Mucosa of gallbladder (tissue), 1 donor: Measurements from ENCODE around the gene GAMT. TPM values are rescaled to one million over a fixed set of nuclear protein-coding genes. Genes with fewer than 3 reads are reported as not detected.
"Not testable (repeated sequence)": the region's sequence is repeated elsewhere in the genome, so short reads cannot be mapped to it uniquely, and the experiment has no call there.

Experiments used
- DNase-seq: peaks from one replicate; pipeline ENCODE4 v3.0.0-alpha.2; 2020; ENCODE audit warnings: low spot score
- total RNA-seq: library from RNA; stranded (reverse); gene quantifications from one replicate; pipeline ENCODE4 v1.2.1, GENCODE V29; 2021
- donor health status: DM: no; HTN: no; CAD: no.

The GAMT gene
- total RNA-seq: 27.9 TPM

DNA sequence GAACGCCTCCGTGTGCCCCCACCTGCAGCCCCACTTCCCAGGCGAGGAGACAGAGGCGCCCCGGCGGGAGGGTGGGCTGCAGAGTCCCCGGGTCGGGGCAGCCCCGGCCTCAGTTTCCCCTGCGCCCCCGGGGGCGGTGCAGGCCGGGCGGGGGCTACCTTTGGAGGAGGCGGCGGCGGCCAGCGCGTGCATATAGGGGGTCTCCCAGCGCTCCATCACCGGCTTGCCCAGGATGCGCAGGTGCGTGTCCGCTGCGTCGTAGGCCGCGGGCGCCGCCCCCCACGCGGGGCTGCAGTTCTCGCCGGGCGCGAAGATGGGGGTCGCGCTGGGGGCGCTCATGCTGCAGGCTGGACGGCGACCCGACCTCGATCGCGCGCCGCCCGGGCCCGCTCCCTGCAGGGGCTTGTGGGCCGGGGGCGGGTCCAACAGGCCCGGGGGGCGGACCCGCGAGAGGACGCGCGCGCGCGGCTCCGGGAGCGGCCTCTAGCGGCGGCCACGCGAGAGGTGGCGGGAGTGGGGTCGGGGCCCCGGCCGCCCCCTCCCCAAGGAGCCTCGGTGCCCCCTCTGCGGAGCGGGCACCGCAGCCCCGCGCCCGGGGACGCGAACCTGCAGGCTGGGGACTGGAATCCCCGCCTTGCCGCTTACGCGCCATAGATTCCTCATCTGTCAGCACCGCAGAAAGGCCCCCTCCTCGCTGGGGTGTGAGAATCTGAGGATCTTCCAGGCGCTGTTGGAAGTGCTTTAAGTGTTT, at the start of gene GAMT:
TSS of gene GAMT (minus strand) at position 405 of the 751 bp plus-strand sequence. CDS start at position 339, 66 bp downstream.
- no peak for DNase-seq

DNA sequence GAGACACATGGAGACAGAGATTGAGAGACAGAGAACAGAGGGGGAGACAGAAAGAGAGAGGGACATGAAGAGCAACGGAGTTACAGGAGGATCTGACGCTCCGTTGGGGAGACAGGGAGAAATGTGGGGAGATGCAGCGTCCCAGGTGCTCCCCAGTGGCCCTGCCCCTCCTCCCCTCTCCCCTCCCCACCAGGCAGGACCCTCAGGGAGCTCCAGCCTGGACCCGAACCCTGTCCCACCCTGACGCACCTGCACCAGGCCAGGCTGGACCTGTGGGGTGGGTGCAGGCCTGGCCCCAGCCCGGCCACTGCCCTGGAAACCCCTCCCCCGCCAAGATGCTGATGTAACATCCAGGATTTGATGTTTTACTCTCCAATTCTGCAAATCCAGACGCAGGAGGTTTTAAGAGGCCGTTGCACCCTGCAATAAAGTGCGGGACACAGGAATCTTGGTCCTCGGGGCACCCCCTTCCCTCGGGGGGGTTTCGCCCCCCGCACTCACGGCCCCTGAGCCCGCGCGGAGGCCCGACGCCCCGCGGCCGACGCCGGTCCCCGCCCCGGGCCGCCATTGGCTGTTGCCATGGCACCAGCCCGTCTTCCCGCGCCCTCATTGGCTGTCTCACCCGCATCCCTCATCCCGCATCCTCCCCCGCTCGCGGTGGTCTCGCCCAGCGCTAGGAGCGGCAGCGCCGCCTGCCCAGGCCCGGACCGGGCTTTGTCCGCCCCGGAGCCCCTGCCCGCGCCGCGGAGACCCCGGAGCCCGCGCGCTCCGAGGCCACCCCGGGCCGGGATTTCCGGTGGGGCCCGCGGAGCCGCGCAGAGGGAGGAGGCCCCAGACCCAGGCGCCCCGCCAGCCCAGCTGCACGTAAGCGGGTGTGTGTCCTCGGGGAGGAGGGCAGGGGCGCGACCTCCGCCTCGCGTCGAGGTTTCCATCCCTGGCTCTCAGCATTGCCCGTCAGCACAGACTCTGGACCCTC, 48.4 kb upstream of the GAMT start, which contains the start of gene APC2:
TSS of gene APC2 (plus strand) at position 655 of the 976 bp plus-strand sequence. CDS start 2,881 bp downstream, outside the sequence.
- DNase-seq: no peak

DNA sequence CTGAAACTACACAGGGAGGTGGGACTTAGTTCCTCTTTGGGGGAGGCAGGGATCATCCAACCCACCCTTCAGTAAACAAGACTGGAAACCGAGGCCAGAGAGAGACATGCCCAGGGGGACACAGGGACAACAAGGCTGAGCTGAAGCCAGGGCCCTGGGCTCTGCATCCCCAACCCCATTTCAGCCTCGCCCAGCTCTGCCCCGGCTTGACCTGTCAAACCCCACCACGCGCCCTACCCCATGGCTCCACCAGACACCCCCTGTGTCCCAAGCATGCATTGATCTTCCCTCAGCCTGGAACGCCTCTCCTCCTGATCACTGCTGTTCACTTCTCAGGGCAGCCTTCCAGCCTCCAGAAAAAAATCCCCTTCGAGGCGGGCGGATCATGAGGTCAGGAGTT, 46.6 kb upstream of the GAMT start:
- DNase-seq: no peak

DNA sequence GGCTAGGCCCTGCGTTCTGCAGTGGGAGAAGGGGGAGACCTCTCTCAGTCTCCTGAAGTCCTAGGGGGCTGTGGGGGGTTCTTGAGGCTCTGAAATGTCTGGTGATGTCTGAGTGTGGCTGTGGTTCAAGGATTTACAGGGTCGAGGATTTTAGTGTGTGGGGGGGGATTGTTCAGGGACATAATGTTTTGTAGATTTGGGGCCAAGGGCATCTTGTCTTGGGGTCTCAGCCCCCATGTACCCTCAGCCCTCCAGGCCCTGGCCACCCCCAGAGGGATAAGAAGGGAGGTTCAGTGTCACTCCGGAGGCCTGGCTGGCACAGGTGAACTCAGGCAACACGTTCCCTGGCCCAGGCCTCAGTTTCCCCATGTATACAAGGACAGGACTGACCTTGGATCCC, 46.2 kb upstream of the GAMT start:
- DNase-seq: no peak

DNA sequence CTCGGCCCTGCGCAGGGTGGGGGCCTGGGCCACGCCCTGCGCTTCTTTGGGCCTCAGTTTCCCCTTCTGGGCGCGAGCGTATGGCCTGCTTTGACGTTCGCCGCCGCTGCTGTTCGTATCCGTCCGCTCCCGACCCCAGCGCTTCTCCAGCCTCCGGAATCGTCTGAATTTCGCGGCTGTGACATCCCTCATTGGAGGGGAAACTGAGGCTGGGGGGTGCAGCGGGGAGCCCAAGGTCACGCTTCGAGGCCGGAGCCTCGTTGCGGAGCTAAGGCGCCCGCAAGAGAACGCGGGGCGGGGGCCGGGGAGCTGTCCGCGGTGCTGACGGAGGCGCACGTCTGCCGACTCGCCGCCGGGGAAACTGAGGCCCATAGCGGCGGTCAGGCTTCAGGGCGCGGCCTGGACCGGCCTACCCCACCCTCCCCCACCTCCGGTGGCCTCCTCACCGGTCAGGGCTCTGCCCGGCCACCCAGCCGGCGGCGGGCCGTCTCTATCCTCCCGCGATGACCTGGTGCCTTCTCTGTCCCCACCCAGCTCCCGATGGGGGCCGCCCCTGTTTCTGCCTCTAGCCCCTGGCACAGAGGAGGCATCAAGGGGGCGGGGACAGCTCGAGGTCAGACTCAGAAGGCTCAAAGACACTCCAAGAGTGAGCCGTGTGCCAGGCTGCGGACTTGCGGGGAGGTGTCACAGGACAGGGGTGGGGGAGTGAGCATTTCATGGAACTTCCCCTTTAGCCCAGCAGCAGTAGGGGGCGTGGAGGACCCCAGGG, 45.6 kb upstream of the GAMT start:
- no peak for DNase-seq

DNA sequence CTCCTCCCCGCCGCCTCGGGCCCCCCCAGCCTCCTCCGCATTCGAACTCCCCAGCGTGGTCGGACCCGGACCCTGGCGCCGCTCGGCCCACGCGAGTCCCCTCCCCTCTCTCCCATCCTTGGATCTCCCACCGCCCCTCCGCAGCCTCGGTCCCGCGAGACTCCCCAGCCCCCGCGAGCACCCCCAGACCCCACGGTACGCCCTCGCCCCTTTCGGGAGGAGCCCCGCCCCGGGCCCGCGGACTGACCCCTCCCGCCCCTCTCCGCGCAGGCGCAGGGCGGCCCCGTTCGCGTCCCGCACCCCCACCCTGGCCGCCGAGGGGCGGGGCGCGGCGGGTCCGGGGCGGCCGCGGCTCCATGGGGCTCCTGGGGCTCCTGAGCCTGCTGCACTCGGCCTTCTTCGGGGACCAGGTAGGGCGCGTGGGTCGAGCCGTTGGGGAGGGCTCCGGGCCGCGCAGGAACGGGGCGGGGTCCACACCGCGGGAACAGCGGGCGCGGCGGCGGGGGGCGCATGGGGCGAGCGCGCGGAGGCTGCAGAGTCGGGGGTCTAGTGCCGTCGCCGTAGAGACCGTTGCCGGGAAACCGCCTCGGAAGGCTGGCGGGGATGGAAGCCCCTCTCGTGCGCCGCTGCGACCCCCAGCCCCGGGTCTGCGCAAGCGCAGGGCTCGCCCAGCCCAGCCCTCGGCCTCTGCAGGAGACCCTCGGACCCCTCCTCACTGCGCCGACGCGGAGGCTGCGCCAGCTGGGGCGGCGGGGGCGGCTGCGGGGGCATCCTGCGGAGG, 44.8 kb upstream of the GAMT start:
- DNase-seq: no peak

DNA sequence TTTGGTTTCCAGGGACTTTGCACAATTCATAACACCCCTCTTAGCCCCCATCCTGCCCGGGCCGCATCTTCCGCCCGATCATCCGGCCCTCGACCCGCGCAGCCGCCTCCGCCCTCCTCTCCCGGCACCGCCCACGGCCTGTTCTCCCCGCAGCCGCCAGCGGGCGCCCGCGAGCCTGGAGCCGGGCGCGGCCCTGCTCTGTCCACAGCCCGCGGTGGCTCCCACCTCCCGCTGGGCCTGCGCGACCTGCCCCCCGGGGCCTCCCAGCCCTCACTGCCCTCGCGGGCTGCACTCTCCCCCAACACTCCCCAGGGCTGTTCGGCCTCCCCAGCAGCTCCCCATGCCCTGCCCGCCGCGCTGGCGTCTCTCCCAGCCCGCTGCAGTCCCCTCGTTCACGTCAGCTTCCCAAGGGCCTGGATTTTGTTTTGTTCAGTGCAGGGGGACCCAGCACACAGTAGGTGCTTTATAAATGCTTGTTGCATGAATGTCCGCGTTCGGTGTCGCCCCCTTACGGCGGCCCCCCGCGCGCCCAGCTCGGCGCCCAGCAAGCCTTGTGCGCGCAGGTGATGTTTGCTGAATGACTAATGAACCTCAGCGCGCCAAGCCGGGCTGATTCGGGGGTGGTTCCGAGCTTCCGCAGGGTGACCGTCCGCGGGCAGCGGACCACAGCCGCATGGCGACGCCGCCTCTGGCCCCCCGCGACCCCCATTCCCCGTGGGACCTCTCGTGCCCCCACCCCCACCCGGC, 44.0 kb upstream of the GAMT start:
- peak; percentile 60 for DNase-seq

DNA sequence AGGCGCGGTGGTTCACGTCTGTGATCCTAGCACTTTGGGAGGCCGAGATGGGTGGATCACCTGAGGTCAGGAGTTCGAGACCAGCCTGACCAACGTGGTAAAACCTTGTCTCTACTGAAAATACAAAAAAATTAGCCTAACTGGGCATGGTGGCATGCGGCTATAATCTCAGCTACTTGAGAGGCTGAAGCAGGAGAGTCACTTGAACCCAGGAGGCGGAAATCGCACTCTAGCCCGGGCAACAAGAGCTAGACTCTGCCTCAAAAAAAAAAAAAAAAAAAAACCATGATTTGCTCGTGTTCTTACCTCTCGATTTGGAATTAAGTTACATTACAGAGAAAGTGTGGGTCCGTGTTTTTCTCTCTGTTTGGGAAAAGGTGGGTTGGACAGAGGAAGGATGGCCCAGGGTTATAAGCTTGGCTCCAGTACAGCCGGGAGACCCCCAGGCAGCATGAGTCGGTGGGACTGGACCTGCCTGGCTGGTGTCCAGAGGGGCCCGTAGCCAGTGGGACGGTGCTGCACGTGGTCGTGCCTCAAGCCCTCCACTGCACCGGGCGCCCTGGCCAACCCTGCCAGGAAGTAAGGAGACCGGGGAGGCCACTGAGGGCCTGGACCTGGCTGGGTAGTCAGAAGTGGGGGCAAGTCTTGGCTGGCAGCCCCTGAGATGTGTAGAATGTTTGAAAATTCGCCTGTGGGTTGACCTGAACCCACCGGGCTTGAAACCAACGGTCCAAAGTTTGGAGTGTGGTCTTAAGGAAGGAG, 40.5 kb upstream of the GAMT start:
- DNase-seq: no peak

DNA sequence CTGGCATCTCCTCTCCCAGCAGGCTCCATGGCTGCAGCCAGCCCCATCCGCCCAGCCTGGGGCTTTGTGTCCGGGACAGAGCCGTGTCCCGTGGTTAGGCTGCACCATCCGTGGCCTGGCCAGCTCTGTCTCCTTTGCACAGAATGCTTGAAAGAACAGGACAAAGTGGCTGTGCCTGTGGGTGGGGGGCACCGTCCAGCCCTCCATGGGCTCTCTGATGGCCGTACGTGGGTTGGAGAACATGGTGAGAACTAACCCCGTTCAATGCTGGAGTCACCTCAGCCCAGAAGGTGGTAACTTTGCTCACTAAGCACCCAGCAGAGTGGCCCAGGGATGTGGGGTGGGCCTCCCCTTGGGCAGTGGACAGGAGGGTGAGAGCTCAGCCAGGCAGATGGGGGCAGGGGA, 39.7 kb upstream of the GAMT start:
- DNase-seq: no peak

DNA sequence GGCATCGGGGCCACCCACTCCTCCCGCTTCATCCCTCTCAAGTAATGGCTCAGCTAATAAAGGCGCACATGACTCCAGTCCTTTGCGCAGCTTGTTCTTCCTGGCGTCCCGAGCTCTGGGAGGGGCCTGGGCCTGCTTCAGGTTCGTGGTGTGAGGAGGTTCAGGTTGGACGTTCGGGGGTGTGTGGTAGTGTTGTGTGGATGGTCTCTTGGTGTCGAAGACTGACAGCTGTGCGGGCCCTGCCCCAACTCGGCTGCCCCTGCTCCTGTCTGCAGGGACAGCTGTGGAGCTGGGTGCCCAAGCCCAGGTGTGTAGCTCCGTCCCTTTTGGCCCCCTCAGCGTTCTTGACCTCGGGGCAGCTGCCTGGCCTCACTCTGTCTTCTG, 39.1 kb upstream of the GAMT start:
- no peak for DNase-seq

DNA sequence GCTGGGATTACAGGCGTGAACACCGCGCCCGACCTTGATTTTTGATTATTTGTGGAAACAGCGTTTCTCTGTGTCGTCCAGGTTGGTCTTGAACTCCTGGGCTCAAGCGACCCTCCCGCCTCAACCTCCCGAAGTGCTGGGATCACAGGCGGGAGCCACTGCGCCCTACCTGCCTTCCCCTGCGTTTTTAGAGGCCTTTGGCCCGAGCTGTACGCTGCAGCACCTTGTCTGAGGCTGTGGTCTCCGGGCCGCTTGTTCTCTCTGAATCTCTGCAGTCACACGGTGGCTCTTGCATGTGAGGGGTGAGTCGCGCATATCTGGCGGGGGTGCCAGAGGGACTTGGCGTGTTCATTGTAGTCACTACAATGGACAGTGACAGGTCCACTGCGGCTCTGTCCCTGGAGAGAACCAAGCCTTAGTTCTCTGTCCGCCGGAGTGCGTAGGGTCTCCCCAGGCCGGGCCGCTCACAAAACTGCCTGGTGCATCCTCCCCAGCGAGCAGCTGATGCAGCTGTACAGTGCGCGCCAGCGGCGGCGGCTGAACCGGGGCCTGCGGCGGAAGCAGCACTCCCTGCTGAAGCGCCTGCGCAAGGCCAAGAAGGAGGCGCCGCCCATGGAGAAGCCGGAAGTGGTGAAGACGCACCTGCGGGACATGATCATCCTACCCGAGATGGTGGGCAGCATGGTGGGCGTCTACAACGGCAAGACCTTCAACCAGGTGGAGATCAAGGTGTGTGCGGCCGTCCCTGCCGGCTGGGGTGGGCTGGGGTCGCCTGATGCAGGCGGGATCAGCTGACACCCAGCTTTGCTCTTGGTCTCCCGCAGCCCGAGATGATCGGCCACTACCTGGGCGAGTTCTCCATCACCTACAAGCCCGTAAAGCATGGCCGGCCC, 38.4 kb upstream of the GAMT start:
- not testable (repeated sequence) for DNase-seq

DNA sequence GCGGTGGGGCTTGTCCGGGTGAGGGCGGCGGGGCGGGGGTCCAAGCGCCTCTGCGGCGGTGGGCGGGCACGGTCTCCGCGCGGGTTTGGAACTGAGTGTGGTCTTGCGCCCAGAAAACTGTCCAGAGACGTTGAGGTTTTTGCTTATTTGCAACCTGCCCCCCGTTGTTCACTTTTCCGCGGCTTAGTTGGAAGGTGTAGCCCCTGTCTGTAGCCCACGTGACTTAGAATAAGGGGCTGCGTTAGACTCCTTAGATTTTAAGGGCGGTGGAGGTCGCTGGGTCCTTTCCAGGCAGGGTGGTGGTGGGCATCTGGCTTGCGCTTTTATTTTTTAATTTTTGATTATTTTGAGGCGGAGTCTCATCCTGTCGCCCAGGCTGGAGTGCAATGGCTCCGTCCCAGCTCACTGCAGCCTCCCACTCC, 37.6 kb upstream of the GAMT start:
- DNase-seq: no peak

DNA sequence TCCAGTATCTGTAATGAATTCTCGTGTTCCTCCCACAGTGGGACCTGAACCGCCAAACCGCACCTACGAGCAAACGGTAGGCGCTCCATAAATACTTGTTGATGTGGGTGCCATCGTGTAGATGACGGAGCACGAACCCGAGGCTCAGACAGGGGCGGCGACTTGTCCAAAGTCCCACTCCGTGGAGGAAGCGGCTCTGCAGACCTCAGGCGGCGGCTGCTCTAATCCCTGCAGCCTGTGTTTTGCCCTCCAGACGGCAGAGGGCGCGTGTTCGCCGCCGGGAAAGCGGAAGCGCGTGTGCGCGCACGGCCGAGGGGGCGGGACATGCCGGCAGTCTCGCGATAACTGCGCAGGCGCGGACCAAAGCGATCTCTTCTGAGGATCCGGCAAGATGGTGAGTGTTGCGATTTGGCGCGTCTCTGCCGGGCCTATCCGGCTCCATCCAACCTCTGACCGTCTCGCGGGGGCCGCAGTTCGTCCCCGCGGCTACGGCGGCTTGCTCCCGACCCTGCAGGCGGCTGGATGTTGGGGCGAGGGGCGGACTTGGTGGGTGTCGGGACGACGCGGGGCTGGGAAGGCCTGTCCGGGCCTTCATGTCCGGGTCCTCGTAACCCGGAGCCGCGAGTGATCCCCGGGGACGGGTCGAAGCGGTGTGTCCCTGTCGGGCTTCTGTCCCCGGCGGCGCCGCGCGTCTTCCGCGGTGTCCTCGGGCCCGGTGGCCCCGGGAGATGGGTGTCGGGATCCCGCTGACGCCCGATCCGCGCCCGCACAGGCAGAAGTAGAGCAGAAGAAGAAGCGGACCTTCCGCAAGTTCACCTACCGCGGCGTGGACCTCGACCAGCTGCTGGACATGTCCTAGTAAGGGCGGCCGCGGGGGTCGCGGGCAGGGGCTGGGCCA, 36.9 kb upstream of the GAMT start, which contains the start of gene RPS15:
TSS of gene RPS15 (plus strand) at position 362 of the 898 bp plus-strand sequence. CDS start at position 392, 30 bp downstream.
- DNase-seq: peak; percentile 96

DNA sequence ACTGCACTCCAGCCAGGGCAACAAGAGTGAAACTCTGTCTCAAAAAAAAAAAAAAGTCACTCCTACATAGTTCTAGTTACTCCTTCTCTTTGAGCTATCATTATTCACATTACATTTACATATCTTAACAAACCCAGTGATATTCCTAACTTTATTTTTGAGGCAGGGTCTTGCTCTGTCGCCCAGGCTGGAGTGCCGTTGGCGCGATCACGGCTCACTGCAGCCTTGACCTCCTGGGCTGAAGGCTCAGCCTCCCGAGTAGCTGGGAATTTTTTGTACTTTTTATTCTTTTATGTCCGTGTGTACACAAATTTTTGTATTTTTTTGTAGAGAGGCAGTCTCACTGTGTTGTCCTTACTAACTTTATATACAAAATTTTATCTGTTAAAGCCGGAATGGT, 36.3 kb upstream of the GAMT start:
- DNase-seq: no peak

DNA sequence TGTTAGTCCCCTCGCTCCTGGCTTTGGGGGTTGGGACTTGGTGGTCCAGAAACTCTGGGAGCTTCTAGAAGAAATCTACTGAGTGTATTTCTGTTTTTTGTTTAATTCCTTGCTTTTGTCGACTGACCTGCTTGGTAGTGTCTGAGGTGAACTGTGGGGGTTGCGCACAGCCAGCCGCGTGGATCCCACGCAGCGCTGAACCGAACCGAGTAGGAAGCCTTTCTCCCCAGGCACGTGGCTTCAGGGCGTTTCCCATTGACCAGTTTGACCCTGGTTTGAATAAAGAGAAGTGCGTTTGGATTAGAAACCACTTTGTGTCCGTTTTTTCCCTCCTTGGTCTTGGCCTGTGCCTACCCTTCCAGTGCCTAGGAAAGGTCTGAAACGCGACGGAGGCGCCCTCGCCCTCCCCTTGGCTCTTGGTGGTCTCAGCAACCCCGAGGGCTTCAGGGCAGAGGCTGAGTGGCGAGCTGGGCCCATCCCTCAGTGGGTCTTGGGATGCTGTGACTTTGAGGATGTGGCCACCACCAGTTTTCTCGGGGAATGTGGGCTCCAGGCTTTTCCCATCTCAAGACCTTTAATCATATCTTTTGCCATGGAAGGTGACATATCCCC, 34.1 kb upstream of the GAMT start:
- no peak for DNase-seq

DNA sequence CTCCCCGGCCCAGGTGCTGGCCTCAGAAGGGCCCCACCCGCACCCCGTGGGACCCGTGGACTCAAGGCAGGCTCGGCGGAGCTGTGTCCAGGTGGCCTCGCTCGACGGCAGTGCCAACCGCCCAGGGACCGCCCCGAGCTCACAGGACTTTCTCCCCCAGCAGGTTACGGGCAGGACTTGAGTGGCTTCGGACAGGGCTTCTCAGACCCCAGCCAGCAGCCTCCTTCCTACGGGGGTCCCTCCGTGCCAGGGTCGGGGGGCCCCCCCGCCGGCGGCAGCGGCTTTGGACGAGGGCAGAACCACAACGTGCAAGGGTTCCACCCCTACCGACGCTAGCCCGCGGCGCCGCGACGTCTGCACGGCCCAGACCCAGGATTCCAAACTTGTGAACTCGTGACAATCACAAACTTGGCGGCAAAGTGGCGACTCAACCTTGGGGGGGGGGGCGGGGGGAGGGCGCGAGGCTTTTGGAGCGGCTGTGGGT, 33.3 kb upstream of the GAMT start:
- DNase-seq: no peak

DNA sequence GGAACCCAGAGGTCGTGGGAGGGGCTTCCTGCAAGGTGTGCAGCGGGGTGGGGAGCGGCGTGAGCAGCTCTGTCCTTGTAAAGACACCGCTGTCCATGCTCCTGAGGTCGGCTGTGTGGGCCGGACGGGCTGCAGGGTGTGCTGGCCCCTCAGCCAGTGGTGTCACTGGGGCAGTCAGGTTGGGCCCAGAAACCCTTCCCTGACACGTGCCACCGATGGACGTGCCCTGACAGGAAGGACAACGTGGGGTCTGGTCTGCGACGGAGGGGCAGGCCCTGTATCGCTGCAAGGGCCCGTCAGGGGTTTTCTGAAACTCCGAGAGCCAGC, 32.7 kb upstream of the GAMT start:
- DNase-seq: no peak
